ENCODE measurements around the gene TMEM260.

DNA sequence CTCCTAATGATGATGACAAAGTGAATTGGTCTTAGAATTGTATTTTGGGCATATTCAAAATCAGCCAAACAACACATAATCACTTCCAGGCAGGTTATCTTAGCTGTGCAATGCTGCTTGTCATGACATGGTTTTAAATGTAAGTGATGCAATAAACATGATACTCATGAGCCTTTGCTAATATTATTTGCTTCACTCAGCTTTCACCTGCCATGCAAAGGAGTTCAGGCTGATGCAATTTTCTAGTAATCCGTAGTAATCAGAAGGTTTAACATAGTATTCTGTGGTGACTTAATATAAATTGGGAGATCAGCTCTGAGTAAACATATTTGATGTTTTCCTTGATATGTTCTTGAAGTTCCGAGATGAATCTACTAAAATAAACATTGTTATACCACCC is 29.1 kb downstream of the TMEM260 start:
- no peak for TF ChIP-seq CTCF (IDR thresholded peaks at IDR 0.05; ENCODE audit: poor library complexity)
- TF ChIP-seq EZH2 (IDR thresholded peaks at IDR 0.05; ENCODE audit: borderline replicate concordance): no peak

Measured in hepatocyte (in vitro differentiated cells).